GM18867 (cell line): Measurements from ENCODE around the gene TLR1.
"Not testable (repeated sequence)": the region's sequence is repeated elsewhere in the genome, so short reads cannot be mapped to it uniquely, and the experiment has no call there.

ENCODE experiments used
- ATAC-seq: cut with Tn5 transposase; IDR thresholded peaks from one replicate; pipeline ENCODE4 v1.9.1; 2021; ENCODE audit warnings: mild to moderate bottlenecking, moderate library complexity; ENCODE audit not compliant: unreplicated experiment

TLR1 gene

GRCh38 chr4:38780833-38781484 is 23.6 kb downstream of the TLR1 start:
- no peak for ATAC-seq

- ATAC-seq, result no peak
These were observed 24.8 kb downstream of the TLR1 start for GRCh38 chr4:38779790-38780189.

- not testable (repeated sequence) for ATAC-seq
These were observed 26.7 kb downstream of the TLR1 start for GRCh38 chr4:38777925-38778324.

GRCh38 chr4:38775326-38775725 is 29.3 kb downstream of the TLR1 start:
- ATAC-seq, result no peak

GRCh38 chr4:38774181-38774955 is 30.2 kb downstream of the TLR1 start:
- ATAC-seq, result no peak

GRCh38 chr4:38770281-38770680 is 34.3 kb downstream of the TLR1 start:
- not testable (repeated sequence) for ATAC-seq

- no peak for ATAC-seq
These were observed 34.7 kb downstream of the TLR1 start for GRCh38 chr4:38769857-38770256.

- no peak for ATAC-seq
These were observed 35.1 kb downstream of the TLR1 start for GRCh38 chr4:38769441-38769840.

- ATAC-seq, result no peak
These were observed 35.6 kb downstream of the TLR1 start for GRCh38 chr4:38768968-38769394.

GRCh38 chr4:38766940-38767339 is 37.7 kb downstream of the TLR1 start:
- ATAC-seq, result not testable (repeated sequence)

- no peak for ATAC-seq
These were observed 39.2 kb downstream of the TLR1 start for GRCh38 chr4:38765382-38765781.

GRCh38 chr4:38764277-38764676 is 40.3 kb downstream of the TLR1 start:
- ATAC-seq, result no peak

- ATAC-seq, result peak; percentile 33
These were observed 42.0 kb downstream of the TLR1 start for GRCh38 chr4:38762560-38762959.

GRCh38 chr4:38759790-38760122 is 44.8 kb downstream of the TLR1 start:
- ATAC-seq, result no peak

- ATAC-seq, result no peak
These were observed 45.3 kb downstream of the TLR1 start for GRCh38 chr4:38759113-38759789.

GRCh38 chr4:38757945-38758600 is 46.5 kb downstream of the TLR1 start:
- ATAC-seq, result no peak

GRCh38 chr4:38752941-38753806 is 51.4 kb downstream of the TLR1 start:
- ATAC-seq, result no peak

- peak; percentile 98 for ATAC-seq
These were observed 52.1 kb downstream of the TLR1 start for GRCh38 chr4:38752372-38752940.

- ATAC-seq, result no peak
These were observed 53.1 kb downstream of the TLR1 start for GRCh38 chr4:38751341-38752010.

- ATAC-seq, result no peak
These were observed 55.3 kb downstream of the TLR1 start for GRCh38 chr4:38749336-38749735.
